Stimulated activated naive CD4-positive, alpha-beta T cell (primary cell): ENCODE results near the gene KNDC1.
"Not testable (repeated sequence)": the region's sequence is repeated elsewhere in the genome, so short reads cannot be mapped to it uniquely, and the experiment has no call there.

ENCODE experiments used
- DNase-seq, 6 experiments: peaks; one replicate each; lab custom pipeline; 2025; lab: John Stamatoyannopoulos, UW

KNDC1 gene

DNA sequence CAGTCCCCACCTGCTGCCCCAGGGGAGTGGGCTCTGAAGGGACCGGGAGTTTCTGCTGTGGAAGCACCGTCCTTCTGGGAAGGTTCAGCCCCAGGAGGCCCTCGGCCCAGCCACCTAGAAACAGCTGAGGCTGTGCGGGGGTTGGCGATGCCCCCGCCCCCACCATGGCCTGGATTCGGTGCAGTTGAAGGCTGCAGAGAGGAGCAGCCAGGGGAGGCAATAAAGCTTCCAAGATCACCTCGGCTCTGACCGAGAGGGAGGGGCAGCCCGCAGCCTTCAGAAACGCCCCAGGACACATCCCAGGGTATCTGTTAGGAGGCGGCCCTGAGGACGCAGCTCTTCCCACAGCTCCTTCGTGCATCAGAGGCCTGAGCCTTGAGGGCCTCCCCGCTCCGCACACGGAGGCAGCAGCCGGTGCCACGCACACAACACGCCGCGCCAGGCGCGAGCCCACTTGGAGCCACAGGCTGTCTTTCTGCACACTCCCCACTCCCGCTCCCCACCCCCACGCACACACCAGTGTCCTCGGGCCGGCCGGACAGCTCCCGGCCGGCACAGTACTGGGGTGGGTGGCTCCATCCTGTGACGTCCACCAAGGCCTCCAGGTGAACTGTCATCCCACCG lies 1.6 kb downstream of the KNDC1 start:
- no peak for DNase-seq

DNA sequence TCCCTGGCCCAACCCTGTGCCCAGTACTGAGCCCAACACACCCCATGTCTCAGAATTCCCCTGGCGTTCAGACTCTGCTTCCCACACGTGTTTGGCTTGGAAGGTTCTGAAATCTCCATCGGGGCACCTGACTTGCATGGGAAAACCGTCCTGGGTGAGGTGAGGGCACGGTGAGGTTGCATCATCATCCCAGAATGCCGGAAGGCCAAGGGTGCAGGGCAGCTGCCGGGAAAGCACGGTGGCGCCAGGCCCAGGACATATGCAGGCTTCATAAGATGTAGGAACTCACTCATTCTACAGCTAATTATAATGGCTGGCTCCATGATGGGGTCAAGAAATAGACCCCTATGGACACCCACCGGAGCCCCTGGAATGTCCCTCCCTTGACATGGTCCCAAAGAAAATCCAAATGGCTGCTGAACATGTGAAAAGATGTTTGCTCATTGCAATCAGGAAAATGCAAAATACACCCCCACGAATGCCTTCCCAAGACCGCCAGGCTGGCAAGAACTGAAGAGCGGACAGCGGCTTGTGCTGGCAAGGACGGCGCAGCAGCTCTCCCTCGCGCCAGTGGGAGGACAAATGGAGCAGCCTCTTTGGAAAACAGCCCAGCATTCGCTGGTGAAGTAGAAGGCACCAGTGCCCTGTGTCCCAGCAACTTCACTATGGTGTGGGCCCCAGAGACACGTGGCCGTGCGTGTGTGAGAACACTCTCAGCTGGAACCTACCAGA lies 2.3 kb downstream of the KNDC1 start:
- DNase-seq = no peak

DNA sequence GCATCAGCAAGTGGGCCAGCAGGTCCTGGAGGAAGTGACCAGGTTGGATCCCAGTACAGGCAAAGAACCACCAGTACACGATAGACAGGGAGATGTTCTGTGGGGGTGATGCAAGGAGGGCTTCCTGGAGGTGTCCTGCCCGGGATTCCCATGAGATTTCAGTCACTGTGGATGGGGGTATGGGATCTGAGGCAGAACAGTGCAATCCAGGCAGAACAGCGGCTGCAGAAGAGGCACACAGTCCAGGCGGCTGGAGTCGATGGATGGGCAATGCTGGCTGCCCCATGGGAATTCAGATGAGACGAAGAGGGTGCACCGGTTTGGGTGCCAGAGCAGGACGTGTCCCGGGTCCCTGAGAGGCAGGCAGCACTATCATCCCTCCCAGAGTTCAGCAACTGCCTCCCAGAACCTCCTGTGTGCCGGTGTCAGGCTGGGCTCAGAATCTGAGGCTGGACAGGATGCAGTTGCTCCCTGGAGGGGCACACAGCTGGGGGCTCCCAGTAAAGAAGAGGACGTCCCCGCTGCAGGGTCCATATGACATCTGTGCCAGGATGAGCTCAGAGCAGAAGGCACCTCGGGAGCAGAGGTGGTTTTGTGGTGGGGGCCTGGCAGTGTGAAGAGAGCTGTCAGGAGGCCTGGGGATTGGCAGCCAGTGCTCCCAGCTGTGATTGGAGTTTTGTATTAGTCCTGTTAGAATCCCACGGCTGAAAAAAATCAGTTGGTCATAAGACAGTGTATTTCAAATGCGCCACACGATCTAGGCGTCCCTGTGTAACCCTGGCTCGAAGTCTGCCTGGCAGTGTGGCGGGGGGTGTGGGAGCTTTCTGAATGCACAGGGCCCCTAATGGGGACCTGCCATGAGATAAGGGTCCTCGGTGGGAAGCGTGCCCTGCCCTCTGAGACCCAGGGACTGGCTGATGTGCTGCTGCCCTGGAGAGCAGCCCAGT lies 3.2 kb downstream of the KNDC1 start:
- no peak for DNase-seq

DNA sequence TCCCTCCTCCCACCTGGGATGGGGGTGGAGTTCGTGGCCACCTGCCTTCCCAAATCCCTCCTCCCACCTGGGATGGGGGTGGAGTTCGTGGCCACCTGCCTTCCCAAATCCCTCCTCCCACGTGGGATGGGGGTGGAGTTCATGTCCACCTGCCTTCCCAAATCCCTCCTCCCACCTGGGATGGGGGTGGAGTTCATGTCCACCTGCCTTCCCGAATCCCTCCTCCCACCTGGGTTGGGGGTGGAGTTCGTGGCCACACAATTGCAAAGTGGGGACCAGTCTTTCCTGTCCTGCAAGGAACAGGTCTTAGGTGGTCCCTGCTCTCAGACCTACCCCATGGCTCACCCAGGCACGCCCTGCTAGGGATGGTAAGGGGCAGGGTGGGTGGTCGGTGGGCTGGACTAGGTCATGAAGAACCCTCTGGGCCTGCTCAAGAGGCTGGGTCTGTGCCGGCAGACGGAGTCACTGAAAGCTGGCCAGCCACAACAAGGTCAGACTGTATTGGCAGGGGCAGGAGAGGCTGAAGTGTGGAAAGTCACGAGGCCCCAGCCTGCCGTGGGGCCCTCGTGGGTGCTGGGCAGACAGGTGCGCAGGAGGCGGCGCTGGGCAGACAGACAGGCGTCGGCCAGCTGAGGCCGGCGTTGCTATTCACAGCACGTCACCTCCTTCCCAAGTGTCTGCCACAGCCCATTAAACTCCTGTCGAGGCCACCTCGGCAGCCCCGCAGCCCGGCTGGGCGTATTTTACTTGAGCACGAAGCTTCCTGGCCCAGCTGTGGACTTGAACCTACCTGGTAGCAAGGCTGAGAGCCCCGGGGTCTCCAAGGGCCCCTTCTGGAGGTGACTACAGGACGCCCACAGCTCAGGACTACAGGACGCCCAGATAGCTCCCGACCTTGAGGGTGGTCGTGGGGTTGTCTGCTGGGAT lies 4.1 kb downstream of the KNDC1 start:
- DNase-seq = no peak

DNA sequence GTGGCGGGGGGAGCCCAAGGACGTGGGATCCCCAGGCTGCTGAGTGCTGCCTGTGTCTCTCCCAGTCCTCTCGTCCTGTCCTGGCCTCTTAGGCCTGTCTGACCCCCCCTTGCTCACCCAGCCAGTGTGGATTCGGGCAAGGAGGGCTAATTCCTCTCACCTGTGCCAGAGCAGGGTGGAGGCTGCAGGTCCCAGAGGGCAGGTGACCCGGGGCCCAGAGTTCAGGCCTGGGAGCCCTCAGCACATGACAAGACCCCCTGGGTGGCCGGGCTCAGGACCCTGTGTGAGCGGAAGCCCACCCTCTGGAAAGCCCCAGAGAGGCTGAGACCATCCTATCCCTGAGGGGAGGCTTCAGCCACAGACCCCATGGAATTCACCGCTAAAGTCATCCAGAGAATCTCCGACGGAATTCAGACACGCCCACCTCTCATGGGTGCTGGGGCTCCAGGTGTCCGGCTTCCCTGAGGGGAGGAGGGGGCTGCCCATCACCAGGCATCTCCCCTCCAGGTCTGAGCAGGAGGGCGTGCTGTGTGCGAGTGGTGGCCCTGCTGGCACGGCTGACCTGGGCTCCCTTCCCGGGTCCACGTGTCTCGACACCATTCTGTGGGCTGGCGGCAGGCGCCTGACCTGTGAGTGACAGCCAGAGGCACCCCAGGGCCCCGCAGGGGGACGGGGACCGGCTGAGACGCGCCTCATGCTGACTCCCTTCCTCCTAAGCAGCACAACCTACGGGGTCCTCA lies 5.0 kb downstream of the KNDC1 start:
- no peak for DNase-seq

DNA sequence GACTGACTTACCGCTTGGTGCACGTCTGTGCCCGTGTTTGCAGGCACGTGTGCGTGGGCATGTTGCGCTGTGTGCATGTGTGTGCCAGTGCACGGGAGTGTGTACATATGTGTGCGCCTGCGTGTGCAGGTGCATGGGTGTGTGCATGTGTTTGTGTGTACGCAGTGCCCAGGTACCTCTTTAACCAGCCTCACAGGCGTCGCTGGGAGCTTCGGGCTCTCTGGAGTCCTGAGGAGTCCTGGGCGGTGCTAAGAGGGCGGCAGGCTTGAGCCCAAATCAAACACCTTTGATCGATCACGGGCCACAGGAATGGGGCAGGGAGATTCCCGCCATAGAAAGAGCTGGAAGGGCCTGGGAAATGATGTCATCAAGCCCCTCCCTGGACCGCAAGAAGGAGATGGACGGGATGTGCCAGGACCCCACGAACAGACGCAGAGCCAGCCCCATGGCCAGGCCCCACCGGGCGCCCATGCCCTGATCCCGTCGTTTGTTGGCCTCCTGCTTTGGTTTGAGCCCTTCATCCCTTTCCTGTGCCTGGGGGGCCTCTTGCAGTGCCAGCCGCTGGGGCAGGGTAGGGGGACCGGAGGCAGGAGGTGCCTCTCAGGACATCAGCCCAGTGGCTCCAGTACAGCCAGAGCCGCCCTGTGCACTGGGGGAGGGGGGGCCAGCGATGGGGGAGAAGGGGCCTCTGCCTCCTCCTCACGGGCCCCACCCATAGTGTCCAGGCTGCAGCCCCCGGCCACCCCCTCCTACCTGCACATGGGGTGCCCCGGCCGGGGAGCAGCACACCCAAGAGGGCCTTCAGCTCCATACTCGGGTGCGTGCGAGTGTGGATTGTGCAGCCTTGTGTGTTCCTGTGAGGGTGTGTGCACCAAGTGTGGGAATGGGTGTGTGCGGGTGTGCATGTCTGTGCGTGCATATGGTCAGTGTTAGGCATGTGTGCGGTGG lies 5.8 kb downstream of the KNDC1 start:
- DNase-seq = no peak

DNA sequence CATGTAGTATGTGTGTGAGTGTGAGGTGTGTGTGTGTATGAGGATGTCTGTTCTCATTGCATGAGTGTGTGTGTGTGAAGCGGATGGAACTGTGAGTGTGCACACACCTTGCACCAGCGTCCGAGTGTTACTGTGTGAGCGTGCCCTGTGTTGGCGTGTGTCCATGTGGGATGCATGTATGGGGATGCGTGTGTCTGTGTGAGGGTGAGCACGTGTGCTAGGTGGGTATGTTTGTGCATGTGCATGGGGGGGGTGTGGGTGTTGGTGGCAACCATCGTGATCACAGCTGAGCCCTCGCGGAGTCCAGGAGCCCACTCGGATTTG lies 6.4 kb downstream of the KNDC1 start:
- no peak for DNase-seq

DNA sequence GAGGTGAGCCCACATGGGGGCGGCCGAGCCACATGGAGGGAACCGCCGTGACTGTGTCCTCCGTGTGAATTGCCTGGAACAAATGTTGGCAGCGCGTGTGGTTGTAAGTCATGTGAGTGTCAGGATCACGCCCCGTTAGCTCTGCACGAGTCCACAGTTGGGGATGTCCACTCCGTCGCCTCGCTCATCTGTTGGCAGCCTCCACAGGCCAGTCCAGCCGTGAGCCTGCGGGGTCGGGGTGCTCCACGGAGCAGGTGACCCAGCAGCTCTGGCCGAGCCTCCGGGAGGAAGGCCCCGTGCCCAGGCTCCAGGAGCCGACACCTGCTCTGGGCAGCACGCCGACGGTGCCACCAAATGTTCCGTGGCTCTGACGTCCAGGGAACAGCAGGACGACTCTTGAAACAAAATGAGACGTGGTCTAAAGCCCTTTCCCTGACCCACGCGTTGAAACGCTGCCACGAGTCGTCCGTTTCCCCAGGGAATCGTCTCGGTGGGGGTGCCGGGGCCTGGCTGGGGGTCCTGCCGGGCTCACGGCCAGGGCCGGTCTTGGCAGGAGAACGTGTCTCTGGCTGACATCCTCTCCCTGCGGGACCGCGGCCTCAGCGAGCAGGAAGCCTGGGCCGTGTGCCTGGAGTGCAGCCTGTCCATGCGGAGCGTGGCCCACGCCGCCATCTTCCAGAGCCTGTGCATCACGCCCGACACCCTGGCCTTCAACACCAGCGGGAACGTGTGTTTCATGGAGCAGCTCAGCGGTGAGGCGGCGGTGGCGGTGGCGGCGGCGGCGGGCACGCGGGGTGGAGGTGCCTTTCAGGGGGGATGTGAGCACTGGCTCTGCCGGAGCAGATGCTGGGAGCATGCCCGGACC lies 7.0 kb downstream of the KNDC1 start:
- peak in 2 of 6 experiments; percentile 8 to 28 for DNase-seq

DNA sequence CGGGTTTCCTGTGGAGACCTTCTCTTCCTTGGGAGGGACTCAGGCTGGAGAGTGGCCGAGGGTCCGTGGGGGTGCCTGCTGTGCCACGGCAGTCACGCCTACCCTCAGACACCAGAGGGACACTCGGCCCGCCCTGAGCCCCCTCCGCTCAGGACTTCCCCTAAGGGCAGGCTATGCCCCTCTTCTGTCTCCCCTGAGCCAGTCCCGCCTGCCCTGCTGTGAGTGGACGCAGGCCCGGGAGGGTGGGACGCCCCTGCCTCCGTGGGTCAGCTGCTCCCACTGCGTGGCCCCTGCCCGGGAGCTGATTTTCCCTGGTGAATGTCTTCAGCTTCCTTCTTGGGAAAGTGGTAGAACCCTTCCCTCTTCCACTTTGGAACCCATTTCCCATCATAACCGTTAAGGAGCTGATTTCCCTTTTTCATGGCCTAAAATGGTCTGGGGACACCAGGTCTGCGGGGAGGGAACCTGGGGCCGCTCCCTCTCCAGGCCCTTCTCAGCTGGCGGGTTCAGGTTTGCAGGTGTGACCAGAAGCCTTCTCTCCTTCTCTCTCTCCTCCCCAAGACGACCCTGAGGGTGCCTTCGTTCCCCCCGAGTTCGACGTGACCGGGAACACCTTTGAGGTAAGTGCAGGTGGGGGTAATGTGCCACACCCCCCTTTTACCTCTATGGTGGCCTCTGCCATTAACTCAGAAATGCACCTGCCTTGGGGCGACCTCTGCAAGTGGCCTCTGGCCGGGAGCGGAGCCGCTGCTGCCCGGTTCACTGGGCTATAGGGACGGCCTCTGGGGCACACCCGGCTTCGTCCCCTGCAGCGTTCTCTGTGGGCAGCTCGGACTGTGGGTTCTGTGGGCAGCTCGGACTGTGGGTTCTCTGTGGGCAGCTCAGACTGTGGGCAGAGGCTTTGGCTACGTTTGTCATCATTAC lies 7.9 kb downstream of the KNDC1 start:
- no peak for DNase-seq

DNA sequence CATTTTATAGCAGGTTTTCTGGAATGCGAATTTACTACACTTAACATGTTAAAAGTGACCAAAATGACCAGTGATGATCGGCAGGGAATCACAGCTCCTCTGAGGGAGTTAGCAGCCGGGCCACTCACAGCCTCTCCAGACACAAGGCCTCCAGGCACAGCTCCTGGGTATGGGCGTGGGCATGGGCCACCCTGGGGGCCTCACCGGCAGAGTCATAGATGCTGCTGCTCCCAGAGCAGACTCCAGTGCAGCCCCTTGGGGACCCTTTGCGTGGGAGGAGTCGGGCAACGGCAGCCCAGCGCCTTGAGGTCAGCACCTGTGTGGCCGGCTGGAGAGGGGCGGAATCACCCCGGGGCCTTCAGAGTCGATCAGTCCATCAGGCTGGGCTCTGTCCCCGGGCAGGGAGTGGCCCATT lies 8.6 kb downstream of the KNDC1 start:
- DNase-seq = no peak

DNA sequence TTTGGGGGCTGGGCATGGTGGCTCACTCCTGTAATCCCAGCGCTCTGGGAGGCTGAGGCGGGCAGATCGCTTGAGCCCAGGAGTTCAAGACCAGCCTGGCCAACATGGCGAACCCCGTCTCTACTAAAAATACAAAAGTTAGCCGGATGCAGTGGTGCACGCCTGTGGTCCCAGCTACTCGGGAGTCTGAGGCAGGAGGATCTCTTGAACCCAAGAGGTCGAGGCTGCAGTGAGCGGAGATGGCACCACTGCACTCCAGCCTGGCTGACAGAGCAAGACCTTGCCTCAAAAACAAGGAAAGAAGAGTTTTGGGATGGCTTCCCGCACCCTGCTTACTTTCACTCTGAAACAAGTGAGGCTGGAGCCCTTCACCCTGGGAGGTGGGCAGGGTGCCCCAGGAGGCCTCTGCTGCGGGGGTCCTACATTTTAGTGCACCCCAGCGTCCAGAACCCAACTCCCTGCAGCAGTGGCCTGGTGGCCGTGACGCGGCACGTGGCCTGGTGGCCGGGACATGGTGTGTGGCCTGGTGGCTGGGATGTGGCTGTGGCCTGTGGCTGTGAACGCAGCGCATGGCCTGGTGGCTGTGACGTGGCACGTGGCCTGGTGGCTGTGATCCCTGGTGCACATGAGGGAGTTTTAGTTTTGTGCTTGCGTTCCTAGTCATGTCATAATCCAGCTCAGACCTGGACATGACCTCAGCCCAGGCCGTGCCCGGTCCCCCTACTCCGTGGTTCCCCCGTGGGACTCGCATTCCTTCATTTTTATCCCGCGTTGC lies 9.3 kb downstream of the KNDC1 start:
- no peak for DNase-seq

DNA sequence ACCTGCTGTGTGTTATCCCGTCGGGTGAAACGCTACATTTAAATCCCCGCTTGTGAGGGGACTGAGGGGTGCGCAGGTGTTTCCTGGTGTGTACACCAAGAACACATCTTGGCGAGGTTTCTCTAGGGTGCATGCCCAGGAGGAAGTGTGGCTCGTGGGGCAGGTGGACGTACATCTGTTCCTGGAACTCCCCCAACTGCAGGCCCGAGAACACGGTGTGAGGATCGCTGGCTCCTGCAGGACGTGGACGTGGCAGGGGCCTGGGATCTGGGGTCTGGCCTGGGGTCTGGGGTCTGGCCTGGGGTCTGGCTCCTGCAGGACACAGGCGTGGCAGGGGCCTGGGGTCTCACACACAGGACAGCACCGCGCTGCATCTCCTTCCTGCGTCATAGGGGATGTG lies 10.1 kb downstream of the KNDC1 start:
- DNase-seq = no peak

DNA sequence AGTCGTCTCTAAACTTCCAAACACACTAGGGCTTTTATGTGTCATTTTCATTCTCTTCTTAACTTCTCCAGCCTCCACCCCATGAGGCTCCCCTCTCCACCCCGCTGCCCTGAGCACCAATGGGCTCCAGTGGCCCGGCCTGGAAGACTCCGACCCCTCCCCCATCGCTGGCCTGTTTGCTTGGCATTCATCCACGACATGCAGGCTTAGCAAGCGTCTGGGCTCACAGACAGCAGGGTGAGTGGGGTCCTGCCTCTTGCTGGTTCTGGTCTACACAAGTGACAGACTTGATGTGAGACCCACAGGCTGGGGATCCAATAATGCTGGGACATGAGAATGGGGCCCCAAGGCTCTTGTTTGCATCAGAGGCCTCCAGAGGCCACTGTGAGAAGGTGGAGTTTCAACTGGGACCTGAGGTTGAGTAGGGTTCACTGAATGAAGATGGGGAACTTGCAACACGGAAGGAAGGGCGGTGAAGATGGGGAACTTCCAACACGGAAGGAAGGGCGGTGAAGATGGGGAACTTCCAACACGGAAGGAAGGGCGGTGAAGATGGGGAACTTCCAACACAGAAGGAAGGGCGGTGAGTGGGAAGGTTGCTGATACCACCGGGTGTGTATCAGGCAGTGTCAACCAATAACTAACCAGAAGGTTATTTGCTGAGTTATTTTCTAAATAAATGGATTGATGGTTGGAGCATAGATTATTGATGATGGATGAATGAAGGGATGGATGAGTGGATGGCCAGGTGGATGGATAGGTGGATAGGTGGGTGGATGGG lies 14.0 kb downstream of the KNDC1 start:
- no peak for DNase-seq

DNA sequence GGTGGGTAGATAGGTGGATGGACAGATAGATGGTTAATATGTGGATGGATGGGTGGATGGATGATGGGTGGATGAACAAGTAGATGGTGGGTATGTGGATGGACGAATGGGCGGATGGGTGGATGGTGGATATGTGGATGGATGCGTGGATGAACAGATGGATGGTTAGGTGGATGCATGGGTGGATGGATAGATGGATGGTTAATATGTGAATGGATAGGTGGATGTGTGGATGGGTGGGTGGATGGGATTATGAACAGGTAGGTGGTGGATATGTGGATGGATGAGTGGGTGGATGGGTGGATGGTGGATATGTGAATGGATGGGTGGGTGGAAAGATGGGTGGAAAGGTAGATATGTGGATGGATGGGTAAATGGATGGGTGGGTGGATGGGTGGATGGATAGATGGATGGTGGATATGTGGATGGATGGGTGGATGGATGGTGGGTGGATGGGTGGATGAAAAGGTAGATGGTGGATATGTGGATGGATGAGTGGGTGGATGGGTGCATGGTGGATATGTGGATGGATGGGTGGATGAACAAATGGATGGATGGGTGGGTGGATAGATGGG lies 14.8 kb downstream of the KNDC1 start:
- DNase-seq = no peak

DNA sequence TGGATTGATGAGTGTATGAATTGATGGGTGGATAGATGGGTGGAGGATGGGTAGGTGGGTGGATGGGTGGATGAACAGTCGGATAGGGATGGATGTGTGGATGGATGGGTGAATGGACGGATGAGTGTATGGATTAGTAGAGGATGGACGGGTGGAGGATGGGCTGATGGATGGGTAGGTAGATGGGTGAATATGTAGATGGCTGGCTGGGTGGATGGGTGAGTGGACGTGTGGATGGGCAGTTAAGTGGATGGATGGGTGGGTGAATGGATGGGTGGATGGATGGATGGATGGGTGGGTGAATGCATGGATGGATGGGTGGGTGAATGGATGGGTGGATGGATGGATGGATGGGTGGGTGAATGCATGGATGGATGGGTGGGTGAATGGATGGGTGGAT lies 15.6 kb downstream of the KNDC1 start:
- not testable (repeated sequence) for DNase-seq

DNA sequence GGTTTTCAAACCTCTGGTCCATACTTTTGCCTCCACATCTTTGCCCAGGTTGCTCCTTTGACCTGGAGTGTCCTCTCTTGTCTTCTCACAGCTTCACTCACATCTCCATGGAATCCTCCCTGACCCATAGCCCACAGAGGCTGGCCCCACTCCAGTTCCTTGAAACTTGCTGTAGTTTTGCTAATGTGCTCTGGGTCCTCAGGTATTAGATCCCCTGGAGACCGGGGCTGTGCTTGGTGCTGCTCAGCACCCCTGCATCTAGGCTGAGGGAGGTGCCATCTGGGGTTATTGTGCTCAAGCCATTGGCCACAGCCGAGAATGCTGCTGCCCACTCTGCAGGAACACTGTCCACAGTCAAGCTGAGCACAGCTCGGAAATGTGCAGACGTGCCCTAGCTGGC lies 16.5 kb downstream of the KNDC1 start:
- DNase-seq = no peak
